ENCODE data around the gene ANKRD11.
"Not testable (repeated sequence)": the region's sequence is repeated elsewhere in the genome, so short reads cannot be mapped to it uniquely, and the experiment has no call there.

The ANKRD11 gene

DNA sequence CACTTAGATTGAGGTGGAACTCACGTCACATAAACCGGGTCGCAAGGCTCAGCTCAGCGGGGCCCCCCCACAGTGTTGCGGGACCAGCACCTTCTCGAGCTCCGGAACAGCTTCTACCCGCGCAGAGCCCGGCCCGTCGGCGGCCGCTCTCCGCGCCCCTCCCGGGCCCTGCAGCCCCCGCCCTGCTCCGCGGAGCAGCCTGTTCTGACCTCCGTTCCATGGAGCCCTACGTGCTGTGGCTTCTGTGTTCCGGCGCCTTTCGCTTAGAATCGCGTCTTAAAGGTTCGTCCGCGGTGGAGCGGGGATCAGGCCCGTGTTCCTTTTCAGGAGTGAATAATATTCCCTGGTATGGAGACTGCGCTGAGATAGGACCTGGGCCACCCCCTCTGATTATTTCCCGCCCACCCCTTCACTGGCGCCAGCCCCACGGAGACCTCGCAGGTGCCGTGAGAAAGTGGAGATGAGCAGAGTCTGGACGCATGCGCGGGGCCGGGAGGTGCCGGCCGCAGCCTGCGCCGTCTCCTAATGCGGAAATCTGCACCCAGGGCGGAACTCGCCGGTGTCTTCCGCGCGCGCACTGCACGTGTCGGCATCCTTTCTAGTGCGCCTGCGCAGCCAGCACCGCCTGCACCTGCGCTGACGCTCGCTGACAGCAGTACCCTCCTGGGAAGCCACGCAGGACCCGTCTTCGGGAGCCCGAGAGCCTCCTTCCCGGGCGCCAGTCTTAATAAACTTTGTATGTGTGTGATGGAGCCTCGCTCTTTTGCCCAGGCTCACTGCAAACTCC is 242.0 kb downstream of the ANKRD11 start:
- FAIRE-seq, result no peak

GRCh38 chr16:89247734-89248075 is 242.7 kb downstream of the ANKRD11 start:
- not testable (repeated sequence) for FAIRE-seq

DNA sequence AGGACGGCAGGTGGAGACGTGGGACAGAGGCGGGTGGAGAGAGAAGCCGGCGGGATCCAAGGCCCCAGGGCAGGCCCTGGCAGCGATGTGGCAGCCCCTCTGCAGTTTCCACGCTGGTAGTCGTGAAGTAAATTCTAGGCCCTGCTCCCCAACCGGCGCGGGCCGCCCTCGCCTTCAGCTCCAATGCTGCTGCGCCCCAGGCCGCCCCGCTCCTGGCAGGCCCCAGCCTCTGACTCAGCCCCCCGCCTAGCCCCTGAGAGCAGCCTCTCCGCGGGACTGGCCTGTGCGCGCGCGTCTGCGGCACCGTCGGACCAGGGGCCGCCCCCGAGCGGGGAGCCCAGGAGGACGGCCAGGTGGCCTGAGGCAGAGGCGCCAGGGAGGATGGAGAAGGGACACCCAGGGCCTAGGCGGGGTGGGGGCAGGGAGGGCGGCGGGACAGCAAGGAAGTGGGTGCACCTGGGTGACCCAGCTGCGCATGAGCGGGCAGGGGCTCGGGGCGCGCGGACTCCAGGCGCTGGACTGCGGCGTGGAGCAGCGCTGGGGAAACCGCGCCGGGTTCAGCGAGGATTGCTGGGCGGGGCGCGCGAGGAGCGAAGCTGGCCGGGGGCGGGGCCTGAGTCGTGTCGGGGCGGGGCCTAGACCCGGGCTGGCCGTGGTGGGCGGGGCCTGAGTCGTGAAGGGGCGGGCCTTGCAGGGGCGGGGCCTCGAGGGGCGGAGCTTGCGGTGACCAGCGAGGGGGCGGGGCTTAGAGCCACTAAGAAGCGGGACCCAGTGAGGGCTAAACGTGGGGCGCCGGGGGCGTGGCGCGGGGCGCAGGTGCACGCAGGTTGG is 243.2 kb downstream of the ANKRD11 start:
- no peak for FAIRE-seq

DNA sequence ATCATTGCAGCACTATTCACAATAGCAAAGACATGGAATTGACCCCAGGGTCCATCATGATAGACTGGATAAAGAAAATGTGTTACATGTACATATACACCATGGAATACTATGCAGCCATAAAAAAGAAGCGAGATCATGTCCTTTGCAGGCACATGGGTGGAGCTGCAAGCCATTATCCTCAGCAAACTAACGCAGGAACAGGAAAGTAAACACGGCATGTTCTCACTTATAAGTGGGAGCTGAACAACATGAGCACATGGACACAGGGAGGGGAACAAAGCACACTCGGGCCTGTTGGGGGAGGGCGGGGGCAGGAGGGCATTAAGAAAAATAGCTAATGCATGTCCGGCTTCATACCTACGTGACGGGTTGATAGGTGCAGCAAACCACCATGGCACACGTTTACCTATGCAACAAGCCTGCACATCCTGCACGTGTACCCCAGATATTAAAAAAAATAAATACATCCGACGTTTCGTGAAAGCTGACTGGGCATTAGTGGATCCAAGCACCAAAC is 243.9 kb downstream of the ANKRD11 start:
- no peak for FAIRE-seq

DNA sequence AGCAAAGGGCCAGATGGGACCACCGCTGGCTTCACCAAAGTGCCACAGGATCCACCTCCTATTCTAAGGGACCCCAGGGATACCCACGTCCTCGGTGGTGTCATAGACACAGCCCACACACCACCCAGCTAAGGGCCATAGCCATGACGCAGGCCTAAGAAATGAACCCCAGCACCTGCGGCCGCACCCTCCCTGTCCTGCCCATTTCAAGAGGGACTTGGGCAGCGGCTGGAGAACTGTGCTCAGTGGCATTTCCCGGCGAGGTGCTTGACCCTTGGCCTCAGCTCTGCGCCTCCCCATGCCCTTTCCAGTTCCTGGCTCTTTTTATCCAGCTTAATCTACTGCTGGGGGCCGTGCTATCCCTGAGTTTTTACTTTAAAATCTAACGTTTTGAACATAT is 245.6 kb downstream of the ANKRD11 start:
- no peak for FAIRE-seq

DNA sequence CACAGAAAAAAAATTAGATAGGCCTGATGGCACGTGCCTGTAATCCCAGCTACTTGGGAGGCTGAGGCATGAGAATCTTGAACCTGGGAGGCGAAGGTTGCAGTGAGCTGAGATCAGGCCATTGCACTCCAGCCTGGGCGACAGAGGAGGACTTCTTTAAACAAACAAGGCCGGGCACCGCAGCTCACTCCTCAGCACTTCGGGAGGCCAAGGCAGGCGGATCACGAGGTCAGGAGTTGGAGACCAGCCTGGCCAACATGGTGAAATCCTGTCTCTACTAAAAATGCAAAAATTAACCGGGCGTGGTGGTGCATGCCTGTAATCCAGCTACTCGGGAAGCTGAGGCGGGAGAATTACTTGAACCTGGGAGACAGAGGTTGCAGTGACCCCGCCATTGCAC is 246.1 kb downstream of the ANKRD11 start:
- FAIRE-seq, result not testable (repeated sequence)

DNA sequence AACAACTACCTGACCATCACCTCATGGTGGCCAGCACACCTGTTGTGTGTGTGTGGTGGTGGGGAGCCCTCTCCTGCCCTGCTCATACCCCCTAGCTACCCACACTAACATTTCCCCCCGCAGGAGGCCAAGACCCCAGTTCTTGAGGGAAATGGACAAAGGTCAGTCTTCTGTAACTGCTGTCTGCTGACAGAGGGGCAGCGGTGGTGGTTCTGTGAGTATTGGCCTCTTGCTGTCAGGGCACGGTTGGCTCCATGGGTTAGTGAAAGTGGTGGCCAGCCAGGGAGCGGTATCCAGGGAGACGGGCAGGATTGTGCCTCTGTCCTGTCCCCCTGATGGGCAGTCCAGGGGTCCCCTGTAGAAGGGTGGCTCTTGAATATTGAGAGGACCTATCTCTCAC is 246.7 kb downstream of the ANKRD11 start:
- no peak for FAIRE-seq

DNA sequence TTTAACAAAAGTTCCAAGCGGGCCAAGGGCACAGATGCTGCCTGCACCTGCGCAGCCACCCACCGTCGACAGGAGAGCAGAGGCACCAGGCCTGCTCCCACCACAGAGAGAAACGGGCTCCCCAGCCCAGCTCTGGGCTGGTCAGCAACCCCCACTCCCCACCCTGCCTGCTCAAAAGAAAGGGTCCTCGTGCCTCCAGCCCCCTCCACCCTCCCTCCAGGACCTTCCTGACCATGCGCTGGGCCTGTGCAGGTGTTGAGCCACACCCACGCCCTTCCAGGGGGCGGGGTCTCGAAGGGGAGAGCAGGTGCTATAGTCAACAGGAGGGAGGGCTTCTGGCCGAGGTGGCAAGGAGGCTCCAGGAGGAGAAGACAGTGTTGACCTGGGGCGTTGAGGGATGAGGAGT is 247.6 kb downstream of the ANKRD11 start:
- no peak for FAIRE-seq

DNA sequence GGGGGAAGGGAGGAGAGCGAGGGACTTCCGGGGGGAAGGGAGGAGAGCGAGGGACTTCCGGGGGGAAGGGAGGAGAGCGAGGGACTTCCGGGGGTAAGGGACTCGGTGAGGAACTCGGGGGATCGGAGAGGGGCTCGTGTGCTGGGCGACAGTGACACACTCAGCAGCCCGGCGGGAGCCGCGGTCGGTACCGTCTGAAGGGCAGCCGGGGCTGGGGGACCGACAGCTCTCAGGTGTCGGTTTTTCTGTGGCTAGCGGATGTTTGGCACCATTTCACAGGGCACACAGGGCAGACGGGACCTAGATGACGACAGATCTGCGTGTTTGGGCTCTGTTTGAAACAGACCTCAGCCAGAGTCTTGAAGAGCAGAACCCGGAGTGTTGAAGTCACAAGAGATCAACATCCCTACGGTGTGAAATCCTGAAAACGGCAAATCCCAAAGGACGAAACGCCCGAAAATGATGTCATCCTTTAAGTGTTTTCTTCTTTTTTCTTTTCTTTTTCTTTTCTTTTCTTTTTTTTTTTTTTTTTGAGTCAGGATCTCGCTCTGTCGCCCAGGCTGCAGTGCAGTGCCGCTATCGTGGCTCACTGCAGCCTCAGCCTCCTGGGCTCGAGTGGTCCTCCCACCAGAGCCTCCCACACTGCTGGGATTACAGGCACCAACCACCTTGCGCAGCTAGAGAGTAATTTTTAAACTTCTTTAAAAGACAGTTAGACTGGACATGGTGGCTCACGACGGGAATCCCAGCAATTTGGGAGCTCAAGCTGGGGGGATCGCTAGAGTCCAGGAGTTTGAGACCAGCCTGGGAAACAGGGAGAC is 249.0 kb downstream of the ANKRD11 start:
- FAIRE-seq, result no peak

DNA sequence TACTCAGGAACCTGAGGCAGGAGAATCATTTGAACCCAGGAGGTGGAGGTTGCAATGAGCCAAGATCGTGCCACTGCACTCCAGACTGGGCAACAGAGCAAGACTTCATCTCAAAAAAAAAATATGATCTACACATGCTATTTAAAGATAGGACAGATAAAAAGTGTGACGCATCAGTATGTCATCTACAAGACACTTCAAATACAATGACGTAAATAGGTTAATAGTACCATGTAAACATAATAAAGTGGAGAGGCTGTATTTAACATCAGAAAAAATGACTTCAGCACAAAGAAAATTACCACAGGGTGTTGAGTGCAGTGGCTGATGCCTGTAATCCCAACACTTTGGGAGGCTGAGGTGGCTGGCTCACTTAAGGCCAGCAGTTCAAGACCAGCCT is 252.6 kb downstream of the ANKRD11 start:
- no peak for FAIRE-seq

- no peak for FAIRE-seq
These were observed 256.5 kb downstream of the ANKRD11 start for GRCh38 chr16:89233678-89234490.

GRCh38 chr16:89232107-89232506 is 258.3 kb downstream of the ANKRD11 start:
- no peak for FAIRE-seq

DNA sequence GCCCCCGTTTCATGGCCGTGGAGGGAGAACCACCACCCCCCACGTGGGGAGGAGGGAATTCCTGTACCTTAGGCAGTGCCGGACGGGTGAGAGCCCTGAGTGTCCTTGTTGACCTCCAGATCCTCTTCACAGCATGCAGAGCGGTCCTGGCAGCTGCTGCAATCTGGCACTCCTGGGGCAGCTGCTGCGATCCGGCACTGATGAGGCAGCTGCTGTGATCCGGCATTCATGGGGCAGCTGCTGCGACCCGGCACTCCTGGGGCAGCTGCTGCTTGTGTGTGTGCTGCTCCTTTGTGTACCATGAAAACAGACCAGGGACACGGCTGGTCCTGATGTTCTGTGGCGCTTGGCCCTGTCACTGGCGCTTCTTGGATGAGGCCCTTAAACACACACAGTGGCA is 260.1 kb downstream of the ANKRD11 start:
- FAIRE-seq, result no peak

- no peak for FAIRE-seq
These were observed 265.7 kb downstream of the ANKRD11 start for GRCh38 chr16:89224665-89225064.

DNA sequence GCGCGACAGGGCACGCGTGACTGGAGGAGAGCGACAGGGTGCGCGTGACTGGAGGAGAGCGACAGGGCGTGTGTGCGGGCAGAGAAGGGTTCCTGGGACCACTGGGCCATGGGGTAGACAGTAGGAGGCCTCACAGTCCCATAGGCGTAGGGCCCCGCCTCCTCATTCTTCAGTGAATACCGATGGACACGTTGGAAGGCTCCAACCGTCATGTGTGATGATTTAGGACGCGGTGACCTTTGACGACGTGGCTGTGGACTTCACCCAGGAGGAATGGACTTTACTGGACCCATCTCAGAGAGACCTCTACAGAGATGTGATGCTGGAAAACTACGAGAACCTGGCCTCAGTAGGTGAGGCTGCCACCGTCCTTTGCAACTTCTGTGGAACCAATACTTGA is 267.4 kb downstream of the ANKRD11 start:
- no peak for FAIRE-seq

DNA sequence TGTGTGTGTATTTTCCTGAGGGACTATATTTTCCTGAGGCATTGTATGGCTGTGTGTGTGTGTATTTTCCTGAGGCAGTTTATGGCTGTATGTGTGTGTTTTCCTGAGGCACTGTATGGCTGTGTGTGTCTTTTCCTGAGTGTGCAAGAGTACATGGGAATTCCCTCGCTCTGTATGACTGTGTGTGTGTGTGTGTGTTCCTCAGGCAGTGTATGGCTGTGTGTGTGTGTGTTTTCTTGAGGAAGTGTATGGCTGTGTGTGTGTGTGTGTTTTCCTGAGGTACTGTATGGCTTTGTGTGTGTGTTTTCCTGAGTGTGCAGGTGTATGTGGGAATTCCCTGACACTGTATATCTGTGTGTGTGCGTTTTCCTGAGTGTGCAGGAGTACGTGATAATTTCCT is 268.8 kb downstream of the ANKRD11 start:
- FAIRE-seq, result no peak

GRCh38 chr16:89219365-89219764 is 271.0 kb downstream of the ANKRD11 start:
- no peak for FAIRE-seq
